ENCODE data around the gene ZNF358.

- TF ChIP-seq, protein P1, sequence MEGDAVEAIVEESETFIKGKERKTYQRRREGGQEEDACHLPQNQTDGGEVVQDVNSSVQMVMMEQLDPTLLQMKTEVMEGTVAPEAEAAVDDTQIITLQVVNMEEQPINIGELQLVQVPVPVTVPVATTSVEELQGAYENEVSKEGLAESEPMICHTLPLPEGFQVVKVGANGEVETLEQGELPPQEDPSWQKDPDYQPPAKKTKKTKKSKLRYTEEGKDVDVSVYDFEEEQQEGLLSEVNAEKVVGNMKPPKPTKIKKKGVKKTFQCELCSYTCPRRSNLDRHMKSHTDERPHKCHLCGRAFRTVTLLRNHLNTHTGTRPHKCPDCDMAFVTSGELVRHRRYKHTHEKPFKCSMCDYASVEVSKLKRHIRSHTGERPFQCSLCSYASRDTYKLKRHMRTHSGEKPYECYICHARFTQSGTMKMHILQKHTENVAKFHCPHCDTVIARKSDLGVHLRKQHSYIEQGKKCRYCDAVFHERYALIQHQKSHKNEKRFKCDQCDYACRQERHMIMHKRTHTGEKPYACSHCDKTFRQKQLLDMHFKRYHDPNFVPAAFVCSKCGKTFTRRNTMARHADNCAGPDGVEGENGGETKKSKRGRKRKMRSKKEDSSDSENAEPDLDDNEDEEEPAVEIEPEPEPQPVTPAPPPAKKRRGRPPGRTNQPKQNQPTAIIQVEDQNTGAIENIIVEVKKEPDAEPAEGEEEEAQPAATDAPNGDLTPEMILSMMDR (IDR thresholded peaks at IDR 0.05 in 4 of 5, conservative IDR thresholded peaks at IDR 0.05 in 1 of 5) = no peak
- no peak for TF ChIP-seq POLR2A (IDR thresholded peaks at IDR 0.05)
Observed at GRCh38 chr19:7528522-7529245, 12.8 kb downstream of the ZNF358 start.
